PC-3 (cell line): ENCODE data around the gene CCAR1. TPM values are rescaled to one million over a fixed set of nuclear protein-coding genes. Genes with fewer than 3 reads are reported as not detected.

Experiments used
- ATAC-seq: fragments of 200-7000 bp; cut with Tn5 transposase; 2 replicates; pipeline ENCODE4 v1.9.1; 2020; ENCODE audit warnings: mild to moderate bottlenecking, moderate library complexity
- BruUV-seq: library from RNA; stranded (reverse); fragments of 400-500 nt; replicated peaks from 2 replicates; lab custom pipeline; 2021; lab: Mats Ljungman, UMichigan
- CTCF ChIA-PET: fragments of 300-600 bp; sonication (Branson Sonifier 250); formaldehyde crosslinking; loops from one replicate; lab custom pipeline; 2022; ENCODE audit warnings: antibody characterized with exemption; lab: Charles Lee
- POLR2A ChIA-PET: fragments of 300-600 bp; sonication (Branson Sonifier 250); formaldehyde crosslinking; loops from one replicate; lab custom pipeline; 2022; ENCODE audit warnings: antibody characterized with exemption; ENCODE audit not compliant: unreplicated experiment; lab: Charles Lee
- DNase-seq: peaks from one replicate; pipeline ENCODE4 v3.0.0-alpha.2; 2015
- H2AFZ ChIP-seq: fragments of 300-600 bp; sonication (generic); 2 replicates; pipeline ENCODE4 v1.6.0; 2016; ENCODE audit warnings: antibody characterized with exemption, low read length
- H3F3A ChIP-seq: fragments of 300-600 bp; sonication (generic); one replicate; pipeline ENCODE4 v1.6.0; 2017; ENCODE audit warnings: antibody characterized with exemption, low read length, control low read depth, mild to moderate bottlenecking; ENCODE audit not compliant: unreplicated experiment
- H3K27ac ChIP-seq: fragments of 300-600 bp; sonication (generic); 2 replicates; pipeline ENCODE4 v1.5.1; 2016; ENCODE audit warnings: mild to moderate bottlenecking, low read length
- H3K27me3 ChIP-seq: fragments of 300-600 bp; sonication (generic); 2 replicates; pipeline ENCODE4 v1.6.1; 2016; ENCODE audit warnings: low read length, mixed read lengths
- H3K36me3 ChIP-seq: fragments of 300-600 bp; sonication (generic); 2 replicates; pipeline ENCODE4 v1.6.1; 2016; ENCODE audit warnings: low read depth, mixed run types, low read length, mixed read lengths
- H3K4me1 ChIP-seq: fragments of 300-600 bp; sonication (generic); 2 replicates; pipeline ENCODE4 v1.5.1; 2016; ENCODE audit warnings: low read length; ENCODE audit not compliant: insufficient read depth
- H3K4me2 ChIP-seq: fragments of 300-600 bp; sonication (generic); 2 replicates; pipeline ENCODE4 v1.6.0; 2016; ENCODE audit warnings: low read length
- H3K4me3 ChIP-seq: fragments of 300-600 bp; sonication (generic); 2 replicates; pipeline ENCODE4 v1.5.1; 2016; ENCODE audit warnings: mild to moderate bottlenecking, low read length, mixed read lengths
- H3K79me2 ChIP-seq: fragments of 300-600 bp; sonication (generic); 2 replicates; pipeline ENCODE4 v1.6.1; 2017; ENCODE audit warnings: low read length, mixed read lengths
- H3K9ac ChIP-seq: fragments of 300-600 bp; sonication (generic); 2 replicates; pipeline ENCODE4 v1.6.0; 2016; ENCODE audit warnings: mild to moderate bottlenecking, low read length
- H3K9me2 ChIP-seq: fragments of 300-600 bp; sonication (generic); replicated peaks from 2 replicates; pipeline ENCODE4 v1.6.1; 2016; ENCODE audit warnings: mixed run types, low read length, mixed read lengths
- H3K9me3 ChIP-seq: fragments of 300-600 bp; sonication (generic); 2 replicates; pipeline ENCODE4 v1.6.1; 2016; ENCODE audit warnings: low read length, mixed read lengths
- H4K20me1 ChIP-seq: fragments of 300-600 bp; sonication (generic); 2 replicates; pipeline ENCODE4 v1.6.1; 2016; ENCODE audit warnings: low read length, mixed read lengths
- CTCF ChIP-seq: fragments of 300-600 bp; sonication (generic); conservative IDR thresholded peaks from 2 replicates; pipeline ENCODE4 v1.5.1; 2017; ENCODE audit warnings: antibody characterized with exemption, low read depth, mild to moderate bottlenecking, low read length
- EZH2 ChIP-seq: fragments of 300-600 bp; sonication (generic); IDR thresholded peaks from one replicate; pipeline ENCODE4 v1.6.1; 2017; ENCODE audit warnings: antibody characterized with exemption, mild to moderate bottlenecking, low read length; ENCODE audit not compliant: unreplicated experiment
- EZH2phosphoT487 ChIP-seq: fragments of 300-600 bp; sonication (generic); IDR thresholded peaks from 2 replicates; pipeline ENCODE4 v1.6.1; 2018; ENCODE audit warnings: mild to moderate bottlenecking, antibody characterized with exemption, low read length, borderline replicate concordance
- intact Hi-C: fragments of 100-400 bp; cut with micrococcal nuclease; formaldehyde crosslinking; loops from 2 replicates; pipeline ENCODE4 v1.9.0; 2023
- total RNA-seq: library from RNA; depleted of rRNA; stranded (reverse); fragments of >200 nt; gene quantifications from 2 replicates; pipeline ENCODE4 v1.2.3, GENCODE V29; 2014

The CCAR1 gene
- total RNA-seq, 1 experiment from 2014 or later = 92.1 TPM

- ChIA-PET CTCF (no interaction called here), POLR2A (no interaction called here)
- no peaks in the 10 kb centered on the region for H3K9me2 ChIP-seq
- H3K9me3 ChIP-seq = no peaks in the 10 kb centered on the region
- H2AFZ ChIP-seq = no peak overlapping the region
- TF ChIP-seq CTCF (no peak), EZH2 (no peak), EZH2phosphoT487 (no peak)
- peaks cover 3% of the 10 kb centered on the region; the same call in 1 of the 2 replicates for H4K20me1 ChIP-seq
- peaks cover 56% of the 10 kb centered on the region; the same call in 1 of the 2 replicates for H3K36me3 ChIP-seq
- intact Hi-C loops = loop anchor here (10.0 kb wide), 2 partner anchors 252 to 392 kb away; partner anchors contain the start of genes DNA2, HNRNPH3 and PBLD
- no peak overlapping the region for H3K4me3 ChIP-seq
- H3K4me1 ChIP-seq = 0 out of 2 replicates have a peak, but pooled peaks cover 4% of the 10 kb centered on the region
- no TSS peak for BruUV-seq
- H3K9ac ChIP-seq = no peak overlapping the region
- DNase-seq (no peak), ATAC-seq (no peak)
- H3K4me2 ChIP-seq = no peak overlapping the region
- no peaks in the 10 kb centered on the region for H3K27me3 ChIP-seq
- no peak overlapping the region for H3K27ac ChIP-seq
- H3K79me2 ChIP-seq = peaks cover 85% of the 10 kb centered on the region
- H3F3A ChIP-seq = no peaks in the 10 kb centered on the region
Observed at GRCh38 chr10:68727146-68727545, 6.1 kb downstream of the CCAR1 start.

- H3K27ac ChIP-seq = no peak overlapping the region
- peaks cover 3% of the 10 kb centered on the region; the same call in 1 of the 2 replicates for H4K20me1 ChIP-seq
- H3F3A ChIP-seq = no peaks in the 10 kb centered on the region
- H3K36me3 ChIP-seq = peaks cover 72% of the 10 kb centered on the region
- H3K79me2 ChIP-seq = peaks cover 62% of the 10 kb centered on the region
- H3K9me2 ChIP-seq = no peaks in the 10 kb centered on the region
- no peak overlapping the region for H3K9ac ChIP-seq
- no peak for ATAC-seq
- no peaks in the 10 kb centered on the region for H3K4me1 ChIP-seq
- POLR2A ChIA-PET = no interaction called here
- H3K4me3 ChIP-seq = no peak overlapping the region
- CTCF ChIA-PET = no interaction called here
- TF ChIP-seq EZH2phosphoT487 = no peak
- no peak for TF ChIP-seq CTCF
- TF ChIP-seq EZH2 = no peak
- H3K27me3 ChIP-seq = no peaks in the 10 kb centered on the region
- intact Hi-C loops = no loop called here
- no peaks in the 10 kb centered on the region for H3K9me3 ChIP-seq
- no peak overlapping the region for H3K4me2 ChIP-seq
- no peak overlapping the region for H2AFZ ChIP-seq
- no TSS peak for BruUV-seq
- DNase-seq = no peak
Observed at GRCh38 chr10:68732651-68733050, 11.6 kb downstream of the CCAR1 start.

- Histone ChIP-seq H3F3A (no peaks in the 10 kb centered on the region), H3K4me1 (no peaks in the 10 kb centered on the region), H3K36me3 (peaks cover 66% of the 10 kb centered on the region), H2AFZ (no peak overlapping the region), H3K9me3 (no peaks in the 10 kb centered on the region), H3K27ac (no peak overlapping the region), H3K27me3 (no peaks in the 10 kb centered on the region), H3K4me2 (no peak overlapping the region), H3K4me3 (no peak overlapping the region), H3K9ac (no peak overlapping the region), H3K9me2 (no peaks in the 10 kb centered on the region), H3K79me2 (peaks cover 47% of the 10 kb centered on the region), H4K20me1 (peaks cover 3% of the 10 kb centered on the region; the same call in 1 of the 2 replicates)
- CTCF ChIA-PET = no interaction called here
- POLR2A ChIA-PET = interaction anchor here (1.0 kb wide), 1 partner anchor 87 kb away, joined by 3 read pairs; no protein-coding TSS in a partner anchor
- intact Hi-C loops = no loop called here
- TF ChIP-seq CTCF (no peak), EZH2 (no peak), EZH2phosphoT487 (no peak)
- no peak for DNase-seq
- BruUV-seq = no TSS peak
- no peak for ATAC-seq
Observed at GRCh38 chr10:68734349-68734748, 13.3 kb downstream of the CCAR1 start.
